IMR-90 (cell line): ENCODE measurements around the gene LILRA1. TPM values are rescaled to one million over a fixed set of nuclear protein-coding genes. Genes with fewer than 3 reads are reported as not detected.

Experiments
- ATAC-seq: fragments of 200-7000 bp; cut with Tn5 transposase; 2 replicates; pipeline ENCODE4 v1.9.1; 2020; ENCODE audit warnings: low read depth, mild to moderate bottlenecking, moderate library complexity
- BruUV-seq: library from RNA; stranded (reverse); fragments of 400-500 nt; replicated peaks from 2 replicates; lab custom pipeline; 2021; lab: Mats Ljungman, UMichigan
- CTCF ChIA-PET: fragments of 300-600 bp; formaldehyde crosslinking; extraction: SDS; loops from one replicate; lab custom pipeline; 2021; ENCODE audit warnings: antibody characterized with exemption; lab: Yijun Ruan, JAX
- POLR2A ChIA-PET: fragments of 300-600 bp; sonication (Branson Sonifier 250); formaldehyde crosslinking; loops from one replicate; lab custom pipeline; 2022; ENCODE audit warnings: antibody characterized with exemption; ENCODE audit not compliant: unreplicated experiment; lab: Charles Lee
- DNase-seq: peaks from one replicate; pipeline ENCODE4 v3.0.0; 2013
- H2AFZ ChIP-seq: replicated peaks from 2 replicates; pipeline ENCODE3; 2013; ENCODE audit warnings: low read length, mild to moderate bottlenecking; ENCODE audit not compliant: poor library complexity
- H2AK5ac ChIP-seq: 2 replicates; pipeline ENCODE4 v1.6.1; 2013; ENCODE audit warnings: low read depth, low read length, inconsistent platforms
- H2AK9ac ChIP-seq: replicated peaks from 2 replicates; pipeline ENCODE3; 2013; ENCODE audit warnings: mild to moderate bottlenecking, low read depth, low read length, moderate library complexity; ENCODE audit not compliant: poor library complexity
- H2BK120ac ChIP-seq: 2 replicates; pipeline ENCODE4 v1.6.1; 2013; ENCODE audit warnings: low read depth, low read length, inconsistent platforms
- H2BK15ac ChIP-seq: 3 replicates; pipeline ENCODE4 v1.6.1; 2013; ENCODE audit warnings: low read depth, low read length, inconsistent platforms
- H2BK20ac ChIP-seq: 2 replicates; pipeline ENCODE4 v1.6.1; 2013; ENCODE audit warnings: low read depth, mild to moderate bottlenecking, inconsistent platforms, low read length, moderate library complexity
- H2BK5ac ChIP-seq: 2 replicates; pipeline ENCODE4 v1.6.1; 2013; ENCODE audit warnings: mild to moderate bottlenecking, low read depth, low read length, inconsistent platforms; ENCODE audit not compliant: poor library complexity, severe bottlenecking
- H3K14ac ChIP-seq: replicated peaks from 2 replicates; pipeline ENCODE4 v1.6.1; 2013; ENCODE audit warnings: low read depth, low read length, inconsistent platforms
- H3K18ac ChIP-seq: 2 replicates; pipeline ENCODE4 v1.6.1; 2013; ENCODE audit warnings: low read depth, low read length, control low read depth
- H3K23ac ChIP-seq: 2 replicates; pipeline ENCODE4 v1.6.1; 2013; ENCODE audit warnings: low read depth, low read length, inconsistent platforms
- H3K27ac ChIP-seq: 2 replicates; pipeline ENCODE4 v1.5.1; 2013; ENCODE audit warnings: mild to moderate bottlenecking, control low read depth, low read length; ENCODE audit not compliant: insufficient read depth
- H3K27me3 ChIP-seq: 2 replicates; pipeline ENCODE4 v1.6.1; 2013; ENCODE audit warnings: low read length; ENCODE audit not compliant: control insufficient read depth, insufficient read depth
- H3K36me3 ChIP-seq: 2 replicates; pipeline ENCODE4 v1.6.1; 2013; ENCODE audit warnings: low read length, mixed read lengths; ENCODE audit not compliant: control insufficient read depth, insufficient read depth
- H3K4ac ChIP-seq: 2 replicates; pipeline ENCODE4 v1.6.1; 2013; ENCODE audit warnings: low read depth, low read length, inconsistent platforms
- H3K4me1 ChIP-seq: 2 replicates; pipeline ENCODE4 v1.6.1; 2013; ENCODE audit warnings: low read length, mixed read lengths; ENCODE audit not compliant: control insufficient read depth, insufficient read depth
- H3K4me2 ChIP-seq: 2 replicates; pipeline ENCODE4 v1.6.1; 2013; ENCODE audit warnings: low read depth, mild to moderate bottlenecking, control low read depth, low read length, moderate library complexity
- H3K4me3 ChIP-seq: 2 replicates; pipeline ENCODE4 v1.5.1; 2013; ENCODE audit warnings: low read depth, mild to moderate bottlenecking, control low read depth, low read length, moderate library complexity; ENCODE audit not compliant: insufficient read depth
- H3K56ac ChIP-seq: 2 replicates; pipeline ENCODE4 v1.6.1; 2013; ENCODE audit warnings: low read length, inconsistent platforms; ENCODE audit not compliant: insufficient read depth; ENCODE audit errors: extremely low read depth
- H3K79me1 ChIP-seq, 2 experiments: 2 replicates each; pipeline ENCODE4 v1.6.1; 2013; ENCODE audit warnings: low read length in 2 of 2, inconsistent platforms in 1 of 2, low read depth in 1 of 2
- H3K9ac ChIP-seq: 2 replicates; pipeline ENCODE4 v1.6.1; 2013; ENCODE audit warnings: low read depth, low read length, control low read depth
- H3K9me1 ChIP-seq: 2 replicates; pipeline ENCODE4 v1.6.1; 2013; ENCODE audit warnings: low read length, inconsistent platforms; ENCODE audit not compliant: insufficient read depth
- H3K9me3 ChIP-seq: 2 replicates; pipeline ENCODE4 v1.6.1; 2013; ENCODE audit warnings: low read length; ENCODE audit not compliant: control insufficient read depth, insufficient read depth
- H4K20me1 ChIP-seq: 2 replicates; pipeline ENCODE4 v1.6.1; 2013; ENCODE audit warnings: low read length, inconsistent platforms; ENCODE audit not compliant: insufficient read depth
- H4K5ac ChIP-seq: 2 replicates; pipeline ENCODE4 v1.6.1; 2013; ENCODE audit warnings: mild to moderate bottlenecking, low read depth, low read length, control low read depth
- H4K8ac ChIP-seq, 2 experiments: 2 replicates each; pipeline ENCODE4 v1.6.1; 2013; ENCODE audit warnings: low read depth in 2 of 2, low read length in 2 of 2, control low read depth in 1 of 2, inconsistent platforms in 1 of 2
- H4K91ac ChIP-seq: 2 replicates; pipeline ENCODE4 v1.6.1; 2013; ENCODE audit warnings: low read depth, low read length, inconsistent platforms; ENCODE audit not compliant: insufficient read depth
- BHLHE40 ChIP-seq: fragments of 150-350 bp; IDR thresholded peaks from 2 replicates; pipeline ENCODE4 v1.6.1; 2016; ENCODE audit warnings: mild to moderate bottlenecking, low read depth, low read length
- CEBPB ChIP-seq: IDR thresholded peaks from 2 replicates; pipeline ENCODE4 v1.6.1; 2012; ENCODE audit warnings: low read depth, low read length, improper control_type of control experiment
- CHD1 ChIP-seq: IDR thresholded peaks from 2 replicates; pipeline ENCODE4 v1.6.1; 2012; ENCODE audit warnings: low read depth, low read length, improper control_type of control experiment
- CTCF ChIP-seq: conservative IDR thresholded peaks from 2 replicates; pipeline ENCODE4 v1.5.1; 2012; ENCODE audit warnings: mild to moderate bottlenecking, low read depth, low read length, improper control_type of control experiment
- ELK1 ChIP-seq: fragments of 150-350 bp; IDR thresholded peaks from 2 replicates; pipeline ENCODE4 v1.6.1; 2016; ENCODE audit warnings: low read depth, mild to moderate bottlenecking, low read length, moderate library complexity, borderline replicate concordance
- FOS ChIP-seq: fragments of 150-350 bp; IDR thresholded peaks from 2 replicates; pipeline ENCODE4 v1.6.1; 2016; ENCODE audit warnings: low read depth, low read length
- MAFK ChIP-seq: IDR thresholded peaks from 2 replicates; pipeline ENCODE4 v1.6.1; 2012; ENCODE audit warnings: low read depth, low read length, improper control_type of control experiment
- MAZ ChIP-seq: IDR thresholded peaks from 2 replicates; pipeline ENCODE4 v1.6.1; 2012; ENCODE audit warnings: low read depth, mild to moderate bottlenecking, low read length, improper control_type of control experiment, moderate library complexity, borderline replicate concordance
- MXI1 ChIP-seq: IDR thresholded peaks from 2 replicates; pipeline ENCODE4 v1.6.1; 2012; ENCODE audit warnings: low read depth, mild to moderate bottlenecking, low read length, moderate library complexity, borderline replicate concordance
- NFE2L2 ChIP-seq: fragments of 150-350 bp; IDR thresholded peaks from 2 replicates; pipeline ENCODE4 v1.6.1; 2016; ENCODE audit warnings: low read depth, mild to moderate bottlenecking, low read length
- POLR2A ChIP-seq: IDR thresholded peaks from 2 replicates; pipeline ENCODE4 v1.6.1; 2012; ENCODE audit warnings: mild to moderate bottlenecking, low read depth, low read length
- RAD21 ChIP-seq: IDR thresholded peaks from 2 replicates; pipeline ENCODE4 v1.6.1; 2012; ENCODE audit warnings: low read length, improper control_type of control experiment
- RCOR1 ChIP-seq: IDR thresholded peaks from 2 replicates; pipeline ENCODE4 v1.6.1; 2012; ENCODE audit warnings: mild to moderate bottlenecking, low read length, improper control_type of control experiment; ENCODE audit not compliant: insufficient replicate concordance
- RFX5 ChIP-seq: IDR thresholded peaks from 2 replicates; pipeline ENCODE4 v1.8.0; 2012; ENCODE audit warnings: low read depth, mild to moderate bottlenecking, low read length, moderate library complexity
- SMC3 ChIP-seq: fragments of 150-350 bp; IDR thresholded peaks from 2 replicates; pipeline ENCODE4 v1.6.1; 2016; ENCODE audit warnings: low read depth, mild to moderate bottlenecking, antibody characterized with exemption, low read length, moderate library complexity
- USF2 ChIP-seq: fragments of 150-350 bp; IDR thresholded peaks from 2 replicates; pipeline ENCODE4 v1.6.1; 2017; ENCODE audit warnings: mild to moderate bottlenecking, antibody characterized with exemption, low read length, low read depth
- WGBS, 2 experiments: methylation state at CpG; one replicate each; pipeline versions ENCODE4 v1.1.5 to v1.1.7; 2013; ENCODE audit warnings: missing lambda C conversion rate in 2 of 2; ENCODE audit not compliant: insufficient read length in 1 of 2; ENCODE audit errors: extremely low coverage in 2 of 2; 5-methylcytosine and 5-hydroxymethylcytosine counted together
- dilution Hi-C: fragments of 300-500 bp; cut with HindIII; formaldehyde crosslinking; loops from one replicate; pipeline ENCODE4 v1.14.3; 2018; ENCODE audit warnings: low sequenced_read_pairs; ENCODE audit not compliant: unreplicated experiment
- in situ Hi-C: fragments of 300-500 bp; cut with MboI; formaldehyde crosslinking; loops from 3 replicates; pipeline ENCODE4 v1.14.3; 2019; ENCODE audit warnings: low sequenced_read_pairs, inconsistent platforms, mixed read lengths
- intact Hi-C: fragments of 100-400 bp; cut with micrococcal nuclease; formaldehyde crosslinking; loops from 2 replicates; pipeline ENCODE4 v1.10.0; 2022
- polyA plus RNA-seq, 3 experiments: library from polyadenylated mRNA; depleted of rRNA; stranded (reverse); fragments of >200 nt; gene quantifications; 2 replicates each; pipeline ENCODE4 v1.2.3, GENCODE V29; 2012; ENCODE audit warnings: low replicate concordance in 1 of 3
- total RNA-seq: library from RNA; depleted of rRNA; stranded (reverse); fragments of >200 nt; gene quantifications from 2 replicates; pipeline ENCODE4 v1.2.3, GENCODE V29; 2012

LILRA1 gene
- total and polyA plus RNA-seq, 2 of the 4 experiments (the other 2 are of a cell fraction) = not detected

GRCh38 chr19:54556194-54556593 lies 37.2 kb upstream of the LILRA1 start:
- H3K56ac ChIP-seq = no peak overlapping the region
- intact Hi-C loops = no loop called here
- no peak for ATAC-seq
- H2AK9ac ChIP-seq = no peak overlapping the region
- H3K36me3 ChIP-seq = no peaks in the 10 kb centered on the region
- H3K4me2 ChIP-seq = no peak overlapping the region
- H4K20me1 ChIP-seq = no peaks in the 10 kb centered on the region
- H3K79me1 ChIP-seq = no peaks in the 10 kb centered on the region
- H2BK15ac ChIP-seq = no peak overlapping the region
- no peak overlapping the region for H2BK5ac ChIP-seq
- TF ChIP-seq MXI1 (no peak), FOS (no peak), CHD1 (no peak), BHLHE40 (no peak), MAFK (no peak), USF2 (no peak), RAD21 (no peak), ELK1 (no peak), SMC3 (no peak), CEBPB (no peak), CTCF (no peak), MAZ (no peak), NFE2L2 (no peak), POLR2A (no peak), RCOR1 (no peak), RFX5 (no peak)
- no peak overlapping the region for H3K27ac ChIP-seq
- H3K9me1 ChIP-seq = no peaks in the 10 kb centered on the region
- no peaks in the 10 kb centered on the region for H3K27me3 ChIP-seq
- no peak overlapping the region for H2BK120ac ChIP-seq
- dilution Hi-C loops = no loop called here
- no peak overlapping the region for H3K18ac ChIP-seq
- H3K9me3 ChIP-seq = peaks cover 28% of the 10 kb centered on the region
- no peak overlapping the region for H3K23ac ChIP-seq
- H3K4me3 ChIP-seq = no peak overlapping the region
- ChIA-PET POLR2A (no interaction called here), CTCF (no interaction called here)
- no peak overlapping the region for H3K9ac ChIP-seq
- H4K8ac ChIP-seq = no peak overlapping the region
- H3K4ac ChIP-seq = no peak overlapping the region
- H2BK20ac ChIP-seq = no peak overlapping the region
- DNase-seq = no peak
- WGBS, 2 experiments = no CpG with 5 or more reads among the region's 1 CpG
- H2AFZ ChIP-seq = no peak overlapping the region
- H4K5ac ChIP-seq = no peak overlapping the region
- in situ Hi-C loops = no loop called here
- no peak overlapping the region for H2AK5ac ChIP-seq
- no TSS peak for BruUV-seq
- no peaks in the 10 kb centered on the region for H3K4me1 ChIP-seq
- no peak overlapping the region for H3K14ac ChIP-seq
- no peak overlapping the region for H4K91ac ChIP-seq
